ENCODE data around the gene CHML.

DNA sequence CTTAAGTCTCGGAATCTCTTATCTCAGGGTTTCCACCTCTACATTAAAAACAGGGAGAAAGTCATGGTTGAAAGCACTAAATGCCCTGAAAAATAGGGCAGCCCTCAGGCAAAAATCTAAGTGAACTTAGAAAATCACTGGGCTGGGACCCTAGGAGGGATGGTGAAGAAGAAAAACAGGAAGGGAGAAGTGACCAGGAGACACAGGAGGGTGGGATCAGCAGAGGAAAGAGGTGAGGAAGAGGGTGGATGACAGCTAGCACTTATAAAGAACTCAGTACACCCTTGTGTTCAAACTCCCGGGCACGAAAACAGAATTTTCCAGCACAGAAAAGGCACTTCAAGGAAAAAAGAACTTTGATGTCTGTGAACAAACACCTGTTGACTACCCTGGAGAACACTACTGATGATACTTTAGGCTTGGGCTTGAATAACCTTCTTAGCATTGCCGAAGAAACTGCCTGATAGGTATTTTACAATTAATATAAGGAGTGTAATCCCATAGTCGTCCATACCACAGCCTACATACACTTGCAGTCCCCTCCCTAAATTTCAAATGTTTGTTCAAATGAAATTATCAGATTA, 2.0 kb downstream of the CHML start:
- no peak for TF ChIP-seq EZH2 (IDR thresholded peaks at IDR 0.05; ENCODE audit: insufficient read depth, poor library complexity, severe bottlenecking)
- TF ChIP-seq EZH2phosphoT487 (IDR thresholded peaks at IDR 0.05; ENCODE audit: insufficient read depth, low read depth): no peak
